Neural progenitor cell (in vitro differentiated cells): ENCODE results near the gene CCNB1.

Experiments used
- CTCF ChIP-seq: fragments of 200-600 bp; sonication (generic); IDR thresholded peaks from 2 replicates; pipeline ENCODE4 v1.5.1; 2017; ENCODE audit warnings: antibody characterized with exemption, mild to moderate bottlenecking
- EZH2 ChIP-seq: fragments of 200-600 bp; sonication (generic); IDR thresholded peaks from 2 replicates; pipeline ENCODE4 v1.6.1; 2017; ENCODE audit warnings: antibody characterized with exemption, mild to moderate bottlenecking, moderate library complexity
- EZH2phosphoT487 ChIP-seq: fragments of 200-600 bp; sonication (generic); IDR thresholded peaks from 2 replicates; pipeline ENCODE4 v1.6.1; 2017; ENCODE audit warnings: antibody characterized with exemption

- no peak for TF ChIP-seq CTCF
- no peak for TF ChIP-seq EZH2phosphoT487
- no peak for TF ChIP-seq EZH2
Observed at GRCh38 chr5:69217151-69217511, 50.2 kb downstream of the CCNB1 start.
